ENCODE data around the gene MYCL. TPM values are rescaled to one million over a fixed set of nuclear protein-coding genes. Genes with fewer than 3 reads are reported as not detected.

The MYCL gene
- total and polyA plus RNA-seq, 2 experiments from 2014 or later, result 6.3 to 7.8 TPM

GRCh38 chr1:39902460-39902807 is 717 bp upstream of the MYCL start:
- DNase-seq (ENCODE audit: low spot score), result no peak
- Histone ChIP-seq H3K27ac (no peak overlapping the region), H3K4me2 (peak overlapping the region; percentile 99), H4K20me1 (ENCODE audit: insufficient read depth, poor library complexity, severe bottlenecking) (no peaks in the 10 kb centered on the region), H3K79me2 (peaks cover 6% of the 10 kb centered on the region), H3K4me3 (peak overlapping the region; percentile 62), H2AFZ (peak overlapping the region; percentile 93), H3K4me1 (ENCODE audit: insufficient read depth) (peaks cover 5% of the 10 kb centered on the region), H3K27me3 (peaks cover 20% of the 10 kb centered on the region), H3K36me3 (replicated peaks; ENCODE audit: insufficient read depth, low read depth) (no peaks in the 10 kb centered on the region), H3K9me3 (ENCODE audit: low read depth) (no peaks in the 10 kb centered on the region), H3K9me2 (replicated peaks; ENCODE audit: insufficient read depth) (no peaks in the 10 kb centered on the region)
- 11% methylated on average over 13 of the region's 13 CpGs for WGBS (ENCODE audit: low lambda C conversion rate, missing lambda C conversion rate)
- TF ChIP-seq EZH2 (IDR thresholded peaks at IDR 0.05; ENCODE audit: borderline replicate concordance) (no peak), EZH2phosphoT487 (IDR thresholded peaks at IDR 0.05; ENCODE audit: low read depth, severe bottlenecking, unreplicated experiment) (no peak), CTCF (IDR thresholded peaks at IDR 0.05; ENCODE audit: poor library complexity) (no peak)

GRCh38 chr1:39901464-39901713 is 328 bp downstream of the MYCL start:
- Histone ChIP-seq H4K20me1 (ENCODE audit: insufficient read depth, poor library complexity, severe bottlenecking) (no peaks in the 10 kb centered on the region), H3K9me3 (ENCODE audit: low read depth) (no peaks in the 10 kb centered on the region), H3K27ac (peak overlapping the region; percentile 42), H2AFZ (peak overlapping the region; percentile 93), H3K4me3 (peak overlapping the region; percentile 62), H3K4me1 (ENCODE audit: insufficient read depth) (peaks cover 5% of the 10 kb centered on the region), H3K4me2 (peak overlapping the region; percentile 99), H3K27me3 (peaks cover 20% of the 10 kb centered on the region), H3K79me2 (peaks cover 6% of the 10 kb centered on the region), H3K9me2 (replicated peaks; ENCODE audit: insufficient read depth) (no peaks in the 10 kb centered on the region), H3K36me3 (replicated peaks; ENCODE audit: insufficient read depth, low read depth) (no peaks in the 10 kb centered on the region)
- no peak for DNase-seq (ENCODE audit: low spot score)
- 5% methylated on average over 22 of the region's 28 CpGs for WGBS (ENCODE audit: low lambda C conversion rate, missing lambda C conversion rate)
- TF ChIP-seq CTCF (IDR thresholded peaks at IDR 0.05; ENCODE audit: poor library complexity) (no peak), EZH2phosphoT487 (IDR thresholded peaks at IDR 0.05; ENCODE audit: low read depth, severe bottlenecking, unreplicated experiment) (no peak), EZH2 (IDR thresholded peaks at IDR 0.05; ENCODE audit: borderline replicate concordance) (no peak)

- Histone ChIP-seq H3K4me1 (ENCODE audit: insufficient read depth) (peaks cover 5% of the 10 kb centered on the region), H3K36me3 (replicated peaks; ENCODE audit: insufficient read depth, low read depth) (no peaks in the 10 kb centered on the region), H3K27ac (peak overlapping the region; percentile 42), H3K9me3 (ENCODE audit: low read depth) (no peaks in the 10 kb centered on the region), H3K4me3 (peak overlapping the region; percentile 62), H3K4me2 (peak overlapping the region; percentile 99), H4K20me1 (ENCODE audit: insufficient read depth, poor library complexity, severe bottlenecking) (no peaks in the 10 kb centered on the region), H3K9me2 (replicated peaks; ENCODE audit: insufficient read depth) (no peaks in the 10 kb centered on the region), H2AFZ (peak overlapping the region; percentile 93), H3K79me2 (peaks cover 6% of the 10 kb centered on the region), H3K27me3 (peaks cover 20% of the 10 kb centered on the region)
- TF ChIP-seq CTCF (IDR thresholded peaks at IDR 0.05; ENCODE audit: poor library complexity) (no peak), EZH2 (IDR thresholded peaks at IDR 0.05; ENCODE audit: borderline replicate concordance) (no peak), EZH2phosphoT487 (IDR thresholded peaks at IDR 0.05; ENCODE audit: low read depth, severe bottlenecking, unreplicated experiment) (no peak)
- WGBS (ENCODE audit: low lambda C conversion rate, missing lambda C conversion rate), result 5% methylated on average over 53 of the region's 64 CpGs
- DNase-seq (ENCODE audit: low spot score), result peak; percentile 41
These were observed 854 bp downstream of the MYCL start for GRCh38 chr1:39900662-39901463.
